Fibroblast of lung (primary cell): Measurements from ENCODE around the gene CTSW. TPM values are rescaled to one million over a fixed set of nuclear protein-coding genes. Genes with fewer than 3 reads are reported as not detected.

ENCODE experiments used
- DNase-seq, 2 donors: peaks; one replicate each; pipeline versions ENCODE4 v3.0.0 to v3.0.0-alpha.2; 2010; ENCODE audit warnings: low read depth in 2 of 2
- H2AFZ ChIP-seq: 2 replicates; pipeline ENCODE4 v1.5.1; 2012; ENCODE audit warnings: low read length, control low read depth, inconsistent platforms
- H3K27ac ChIP-seq: 2 replicates; pipeline ENCODE4 v1.5.1; 2011; ENCODE audit warnings: low read length, control low read depth; ENCODE audit not compliant: insufficient read depth
- H3K27me3 ChIP-seq: 2 replicates; pipeline ENCODE4 v1.5.1; 2011; ENCODE audit warnings: mild to moderate bottlenecking, low read length; ENCODE audit not compliant: control insufficient read depth, insufficient read depth
- H3K36me3 ChIP-seq: 2 replicates; pipeline ENCODE4 v1.5.1; 2011; ENCODE audit warnings: low read length; ENCODE audit not compliant: control insufficient read depth, insufficient read depth
- H3K4me1 ChIP-seq: 2 replicates; pipeline ENCODE4 v1.5.1; 2011; ENCODE audit warnings: low read length; ENCODE audit not compliant: control insufficient read depth, insufficient read depth; ENCODE audit errors: extremely low read depth
- H3K4me2 ChIP-seq: 2 replicates; pipeline ENCODE4 v1.5.1; 2011; ENCODE audit warnings: low read length, control low read depth; ENCODE audit not compliant: insufficient read depth; ENCODE audit errors: extremely low read depth
- H3K4me3 ChIP-seq, 4 experiments: fragments of 200-600 bp in 1 of 4; sonication (generic) in 1 of 4; replicated peaks in 1 of 4; 2 replicates each; pipeline ENCODE4 v1.5.1; 2011 to 2016; ENCODE audit warnings: low read length in 4 of 4, low read depth in 3 of 4, mild to moderate bottlenecking in 3 of 4, control low read depth in 2 of 4, inconsistent platforms in 1 of 4, mixed read lengths in 1 of 4; ENCODE audit not compliant: insufficient read depth in 1 of 4; ENCODE audit errors: control extremely low read depth in 1 of 4
- H3K79me2 ChIP-seq: 2 replicates; pipeline ENCODE4 v1.5.1; 2012; ENCODE audit warnings: mild to moderate bottlenecking, low read length, inconsistent platforms; ENCODE audit not compliant: control insufficient read depth, insufficient read depth
- H3K9ac ChIP-seq: 2 replicates; pipeline ENCODE4 v1.5.1; 2011; ENCODE audit warnings: mild to moderate bottlenecking, low read length, control low read depth; ENCODE audit not compliant: insufficient read depth
- H3K9me3 ChIP-seq: 2 replicates; pipeline ENCODE4 v1.5.1; 2012; ENCODE audit warnings: low read depth, low read length; ENCODE audit not compliant: control insufficient read depth, insufficient read depth
- H4K20me1 ChIP-seq: 2 replicates; pipeline ENCODE4 v1.5.1; 2011; ENCODE audit warnings: low read length; ENCODE audit not compliant: control insufficient read depth, insufficient read depth; ENCODE audit errors: extremely low read depth
- EZH2 ChIP-seq: IDR thresholded peaks from 2 replicates; pipeline ENCODE4 v1.5.1; 2012; ENCODE audit warnings: low read length, control low read depth, mild to moderate bottlenecking; ENCODE audit errors: missing control alignments
- polyA plus RNA-seq, 2 donors: library from polyadenylated mRNA; depleted of rRNA in 1 of 2; stranded (reverse) in 1 of 2; unstranded in 1 of 2; fragments of >200 nt; gene quantifications; 2 replicates each; pipeline ENCODE4 v1.2.1, GENCODE V29; 2011 to 2012; ENCODE audit warnings: missing spikeins in 1 of 2
- total RNA-seq: library from RNA; depleted of rRNA; stranded (reverse); fragments of >200 nt; gene quantifications from 2 replicates; pipeline ENCODE4 v1.2.1, GENCODE V29; 2014
- TF ChIP-seq, protein P1 (sequence below), 2 donors: IDR thresholded peaks in 1 of 2; conservative IDR thresholded peaks in 1 of 2; 1 replicate in 1 of 2; 2 replicates in 1 of 2; pipeline ENCODE4 v1.5.1; 2011 to 2012; ENCODE audit warnings: low read length in 2 of 2, control low read depth in 1 of 2, inconsistent platforms in 1 of 2, low read depth in 1 of 2, mild to moderate bottlenecking in 1 of 2

Gene CTSW
- total and polyA plus RNA-seq, 2 donors (not counting 1 experiment from before 2014, with no cell fraction given), result not detected

DNA sequence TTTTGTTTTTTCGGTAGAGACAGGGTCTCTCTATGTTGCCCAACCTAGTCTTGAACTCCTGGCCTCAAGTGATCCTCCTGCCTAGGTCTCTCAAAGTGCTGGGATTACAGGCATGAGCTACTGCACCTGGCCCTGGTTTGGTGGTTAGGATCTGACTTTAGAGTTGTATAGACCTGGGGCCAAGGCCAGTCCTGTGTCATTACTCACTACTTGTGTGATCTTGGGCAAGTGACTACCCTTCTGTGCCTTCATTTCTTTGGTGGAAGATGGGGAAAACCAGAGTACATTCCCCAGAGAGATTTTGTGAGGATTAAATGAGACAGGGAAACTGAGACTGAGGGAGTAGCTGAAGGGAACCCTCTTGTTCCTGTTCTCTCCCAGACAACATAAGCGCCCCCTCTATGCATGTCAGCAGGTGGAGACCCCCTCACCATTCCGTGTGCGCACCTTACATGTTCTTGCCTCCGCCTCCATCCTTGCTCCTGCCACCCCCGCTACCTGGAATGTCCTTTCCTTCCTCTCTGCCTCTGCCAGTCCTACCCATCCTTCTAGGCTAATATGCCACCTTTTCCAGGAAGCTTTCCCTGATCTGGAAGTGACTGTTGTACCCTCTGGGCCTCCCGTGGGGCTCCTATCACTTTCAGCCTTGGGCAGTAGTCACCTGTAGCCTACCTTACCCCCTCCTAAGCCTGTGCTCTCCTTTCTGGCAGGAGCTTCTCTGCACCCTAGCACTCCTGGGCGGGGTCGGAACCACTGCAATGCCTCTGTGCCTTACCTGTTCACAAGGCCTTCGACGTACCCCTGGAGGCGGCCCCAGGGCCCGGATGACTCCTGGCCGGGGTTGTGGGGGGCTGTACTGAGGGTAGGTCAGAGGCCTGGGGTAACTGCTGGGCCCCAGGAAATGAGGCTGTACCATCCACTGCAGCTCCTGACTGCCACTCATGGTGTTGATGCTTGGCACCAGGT, 16.7 kb downstream of the CTSW start:
- Histone ChIP-seq H3K4me1 (peaks cover 24% of the 10 kb centered on the region), H4K20me1 (no peaks in the 10 kb centered on the region), H2AFZ (no peak overlapping the region), H3K4me2 (peak overlapping the region; percentile 84), H3K4me3 (peak overlapping the region; percentile 14 to 96 (median 58)), H3K9me3 (no peaks in the 10 kb centered on the region), H3K27ac (peak overlapping the region; percentile 100), H3K27me3 (no peaks in the 10 kb centered on the region), H3K79me2 (peaks cover 93% of the 10 kb centered on the region), H3K9ac (peak overlapping the region; percentile 45), H3K36me3 (peaks cover 24% of the 10 kb centered on the region)
- TF ChIP-seq, protein P1, sequence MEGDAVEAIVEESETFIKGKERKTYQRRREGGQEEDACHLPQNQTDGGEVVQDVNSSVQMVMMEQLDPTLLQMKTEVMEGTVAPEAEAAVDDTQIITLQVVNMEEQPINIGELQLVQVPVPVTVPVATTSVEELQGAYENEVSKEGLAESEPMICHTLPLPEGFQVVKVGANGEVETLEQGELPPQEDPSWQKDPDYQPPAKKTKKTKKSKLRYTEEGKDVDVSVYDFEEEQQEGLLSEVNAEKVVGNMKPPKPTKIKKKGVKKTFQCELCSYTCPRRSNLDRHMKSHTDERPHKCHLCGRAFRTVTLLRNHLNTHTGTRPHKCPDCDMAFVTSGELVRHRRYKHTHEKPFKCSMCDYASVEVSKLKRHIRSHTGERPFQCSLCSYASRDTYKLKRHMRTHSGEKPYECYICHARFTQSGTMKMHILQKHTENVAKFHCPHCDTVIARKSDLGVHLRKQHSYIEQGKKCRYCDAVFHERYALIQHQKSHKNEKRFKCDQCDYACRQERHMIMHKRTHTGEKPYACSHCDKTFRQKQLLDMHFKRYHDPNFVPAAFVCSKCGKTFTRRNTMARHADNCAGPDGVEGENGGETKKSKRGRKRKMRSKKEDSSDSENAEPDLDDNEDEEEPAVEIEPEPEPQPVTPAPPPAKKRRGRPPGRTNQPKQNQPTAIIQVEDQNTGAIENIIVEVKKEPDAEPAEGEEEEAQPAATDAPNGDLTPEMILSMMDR (conservative IDR thresholded peaks at IDR 0.05 in 1 of 2, IDR thresholded peaks at IDR 0.05 in 1 of 2; ENCODE audit: low read depth in 1 of 2, low read length in 2 of 2), result no peak
- TF ChIP-seq EZH2, result no peak
- DNase-seq, result no peak

DNA sequence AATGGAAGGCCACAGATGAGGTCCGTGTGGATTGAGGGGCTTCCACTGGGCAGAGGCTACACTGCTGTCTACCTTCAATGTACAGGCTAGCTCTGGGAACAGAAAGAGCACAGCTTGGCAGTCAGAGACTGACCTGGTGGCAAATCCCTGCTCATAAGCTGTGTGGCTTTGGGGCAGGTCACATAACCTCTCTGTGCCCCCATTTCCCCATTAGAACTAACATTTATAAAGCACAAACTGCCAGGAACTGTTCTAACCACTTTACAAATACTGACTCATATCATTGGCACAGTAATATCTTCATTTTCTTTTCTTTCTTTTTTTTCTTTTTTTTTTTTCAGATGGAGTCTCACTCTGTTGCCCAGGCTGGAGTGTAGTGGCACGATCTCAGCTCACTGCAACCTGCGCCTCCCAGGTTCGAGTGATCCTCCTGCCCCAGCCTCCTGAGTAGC, 17.4 kb downstream of the CTSW start:
- Histone ChIP-seq H3K4me3 (peak overlapping the region; percentile 14 to 96 (median 58)), H3K9ac (peak overlapping the region; percentile 45), H2AFZ (no peak overlapping the region), H3K4me1 (peaks cover 31% of the 10 kb centered on the region), H3K9me3 (no peaks in the 10 kb centered on the region), H3K36me3 (peaks cover 22% of the 10 kb centered on the region), H3K27me3 (no peaks in the 10 kb centered on the region), H3K27ac (peak overlapping the region; percentile 100), H3K79me2 (peaks cover 93% of the 10 kb centered on the region), H4K20me1 (no peaks in the 10 kb centered on the region), H3K4me2 (peak overlapping the region; percentile 84)
- DNase-seq, result peak in 1 of 2 donors; percentile 28
- TF ChIP-seq, protein P1 (conservative IDR thresholded peaks at IDR 0.05 in 1 of 2, IDR thresholded peaks at IDR 0.05 in 1 of 2; ENCODE audit: low read depth in 1 of 2, low read length in 2 of 2), result no peak
- no peak for TF ChIP-seq EZH2

DNA sequence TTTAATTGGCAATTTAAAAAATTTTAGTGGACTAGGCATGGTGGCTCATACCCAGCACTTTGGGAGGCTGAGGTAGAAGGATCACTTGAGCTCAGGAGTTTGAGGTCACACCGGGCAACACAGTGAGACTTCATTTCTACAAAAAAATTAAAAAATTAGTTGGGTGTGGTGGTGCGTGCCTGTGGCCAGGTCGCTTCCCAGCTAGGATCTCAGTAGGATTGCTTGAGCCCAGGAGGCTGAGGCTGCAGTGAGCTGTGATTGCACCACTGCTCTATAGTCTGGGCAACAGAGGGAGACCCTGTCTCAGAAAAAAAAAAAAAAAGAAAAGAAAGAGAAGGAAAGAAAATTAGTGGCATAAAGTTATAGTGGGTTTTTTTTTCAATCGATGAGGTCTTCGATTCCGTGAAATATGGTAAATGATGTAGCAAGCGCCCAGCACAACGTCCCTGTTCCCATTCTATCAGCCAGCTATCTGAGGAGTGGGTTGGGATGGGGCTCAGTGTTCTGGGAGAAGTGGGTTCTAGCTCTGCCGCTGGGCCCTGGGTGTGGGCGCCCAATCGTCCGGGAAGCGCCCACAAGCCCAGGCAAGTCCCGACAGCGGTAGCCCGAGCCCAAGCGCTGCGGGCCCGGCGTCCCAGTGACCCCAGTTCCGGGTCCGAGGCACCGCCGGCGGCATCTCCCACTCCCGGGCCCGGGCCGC, 19.2 kb downstream of the CTSW start:
- no peaks in the 10 kb centered on the region for H4K20me1 ChIP-seq
- no peak for TF ChIP-seq EZH2
- TF ChIP-seq, protein P1 (conservative IDR thresholded peaks at IDR 0.05 in 1 of 2, IDR thresholded peaks at IDR 0.05 in 1 of 2; ENCODE audit: low read depth in 1 of 2, low read length in 2 of 2), result no peak
- H3K4me1 ChIP-seq, result peaks cover 40% of the 10 kb centered on the region

More for the DNA sequence above, 19.2 kb downstream of the CTSW start:
- Histone ChIP-seq H3K9me3 (no peaks in the 10 kb centered on the region), H3K9ac (peak overlapping the region; percentile 99), H2AFZ (no peak overlapping the region), H3K4me3 (peak overlapping the region; percentile 82 to 97 (median 91)), H3K27ac (peak overlapping the region; percentile 100), H3K79me2 (peaks cover 80% of the 10 kb centered on the region), H3K4me2 (peak overlapping the region; percentile 53), H3K27me3 (no peaks in the 10 kb centered on the region), H3K36me3 (peaks cover 13% of the 10 kb centered on the region)
- DNase-seq, result peak in 1 of 2 donors; percentile 30
